ENCODE data around the gene RRP7A. TPM values are rescaled to one million over a fixed set of nuclear protein-coding genes. Genes with fewer than 3 reads are reported as not detected.
A peak's percentile ranks its signal among the peaks of the same experiment; 100 is the strongest.
"Not testable (repeated sequence)": the region's sequence is repeated elsewhere in the genome, so short reads cannot be mapped to it uniquely, and the experiment has no call there.

RRP7A gene
- total RNA-seq, 1 donor from 2014 or later: 52.2 TPM

- Mint-ChIP-seq H3K36me3 (peaks cover 7% of the 10 kb centered on the region), H3K4me3 (no peak overlapping the region), H3K27ac (peak overlapping the region; percentile 57), H3K9me3 (no peaks in the 10 kb centered on the region), H3K27me3 (ENCODE audit: low read depth) (no peaks in the 10 kb centered on the region), H3K4me1 (peaks cover 17% of the 10 kb centered on the region)
- no peak for DNase-seq (ENCODE audit: low spot score in 2 of 2, unreplicated experiment in 2 of 2)
- no peak for TF ChIP-seq CTCF (IDR thresholded peaks at IDR 0.05; ENCODE audit: unreplicated experiment)
These were observed 42.7 kb upstream of the RRP7A start for GRCh38 chr22:42562279-42562678.

- Mint-ChIP-seq H3K4me1 (peaks cover 17% of the 10 kb centered on the region), H3K27ac (no peak overlapping the region), H3K9me3 (no peaks in the 10 kb centered on the region), H3K36me3 (peaks cover 7% of the 10 kb centered on the region), H3K4me3 (no peak overlapping the region), H3K27me3 (ENCODE audit: low read depth) (no peaks in the 10 kb centered on the region)
- no peak for TF ChIP-seq CTCF (IDR thresholded peaks at IDR 0.05; ENCODE audit: unreplicated experiment)
- no peak for DNase-seq (ENCODE audit: low spot score in 2 of 2, unreplicated experiment in 2 of 2)
These were observed 42.3 kb upstream of the RRP7A start for GRCh38 chr22:42561856-42562255.

GRCh38 chr22:42560781-42561180 is 41.2 kb upstream of the RRP7A start:
- H3K9me3 Mint-ChIP-seq: no peaks in the 10 kb centered on the region
- H3K27ac Mint-ChIP-seq: no peak overlapping the region
- no peak for DNase-seq (ENCODE audit: low spot score in 2 of 2, unreplicated experiment in 2 of 2)
- H3K27me3 Mint-ChIP-seq (ENCODE audit: low read depth): no peaks in the 10 kb centered on the region
- peaks cover 17% of the 10 kb centered on the region for H3K4me1 Mint-ChIP-seq
- no peak for TF ChIP-seq CTCF (IDR thresholded peaks at IDR 0.05; ENCODE audit: unreplicated experiment)
- H3K36me3 Mint-ChIP-seq: peaks cover 7% of the 10 kb centered on the region
- H3K4me3 Mint-ChIP-seq: no peak overlapping the region

GRCh38 chr22:42560381-42560780 is 40.8 kb upstream of the RRP7A start:
- H3K27ac Mint-ChIP-seq: no peak overlapping the region
- H3K9me3 Mint-ChIP-seq: no peaks in the 10 kb centered on the region
- DNase-seq (ENCODE audit: low spot score in 2 of 2, unreplicated experiment in 2 of 2): no peak
- H3K4me1 Mint-ChIP-seq: peaks cover 17% of the 10 kb centered on the region
- H3K27me3 Mint-ChIP-seq (ENCODE audit: low read depth): no peaks in the 10 kb centered on the region
- no peak overlapping the region for H3K4me3 Mint-ChIP-seq
- no peak for TF ChIP-seq CTCF (IDR thresholded peaks at IDR 0.05; ENCODE audit: unreplicated experiment)
- H3K36me3 Mint-ChIP-seq: peaks cover 7% of the 10 kb centered on the region

- peaks cover 14% of the 10 kb centered on the region for H3K4me1 Mint-ChIP-seq
- peak; percentile 87 to 93 for DNase-seq (ENCODE audit: low spot score in 2 of 2, unreplicated experiment in 2 of 2)
- peak within 1 kb of the TSS; percentile 66 for H3K27ac Mint-ChIP-seq
- no peak for TF ChIP-seq CTCF (IDR thresholded peaks at IDR 0.05; ENCODE audit: unreplicated experiment)
- H3K27me3 Mint-ChIP-seq (ENCODE audit: low read depth): peaks cover 2% of the 10 kb centered on the region
- no peaks in the 10 kb centered on the region for H3K36me3 Mint-ChIP-seq
- H3K9me3 Mint-ChIP-seq: peaks cover 5% of the 10 kb centered on the region
- H3K4me3 Mint-ChIP-seq: peak within 1 kb of the TSS; percentile 80
These were observed 34.1 kb upstream of the RRP7A start, which contains the start of gene SERHL2 for GRCh38 chr22:42553475-42554361. TSS of gene SERHL2 (plus strand) at chr22:42553956. CDS start at chr22:42554021, 65 bp downstream.

GRCh38 chr22:42552294-42552647 is 32.7 kb upstream of the RRP7A start:
- not testable (repeated sequence) for H3K27me3 Mint-ChIP-seq (ENCODE audit: low read depth); H3K27ac Mint-ChIP-seq; H3K36me3 Mint-ChIP-seq; DNase-seq (ENCODE audit: low spot score in 2 of 2, unreplicated experiment in 2 of 2); H3K9me3 Mint-ChIP-seq
- Mint-ChIP-seq H3K4me1 (peaks cover 25% of the 10 kb centered on the region), H3K4me3 (peak overlapping the region; percentile 34)
